Heart left ventricle (tissue), 16 donors: ENCODE results near the gene DVL1. TPM values are rescaled to one million over a fixed set of nuclear protein-coding genes. Genes with fewer than 3 reads are reported as not detected.

Experiments used
- ATAC-seq, 4 donors: fragments of 200-7000 bp; cut with Tn5 transposase; one replicate each; pipeline ENCODE4 v1.9.1; 2020 to 2022; ENCODE audit warnings: moderate library complexity in 4 of 4, mild to moderate bottlenecking in 3 of 4, moderate number of reproducible peaks in 1 of 4
- DNase-seq, 5 donors: peaks; one replicate each; pipeline ENCODE4 v3.0.0-alpha.2; 2020
- H3K27ac ChIP-seq, 12 donors: fragments of 200-600 bp; sonication (generic) in 4 of 12; one replicate each; pipeline versions ENCODE4 v1.5.0 to v1.8.0; 2016 to 2022; ENCODE audit warnings: mild to moderate bottlenecking in 2 of 12
- H3K27me3 ChIP-seq, 9 donors: fragments of 200-600 bp; sonication (generic) in 2 of 9; one replicate each; pipeline versions ENCODE4 v1.5.1 to v1.8.0; 2016 to 2022; ENCODE audit warnings: mild to moderate bottlenecking in 3 of 9
- H3K36me3 ChIP-seq, 9 donors: fragments of 200-600 bp; sonication (generic) in 2 of 9; one replicate each; pipeline versions ENCODE4 v1.5.0 to v1.8.0; 2018 to 2022; ENCODE audit warnings: mild to moderate bottlenecking in 2 of 9
- H3K4me1 ChIP-seq, 12 donors: fragments of 200-600 bp; sonication (generic) in 4 of 12; one replicate each; pipeline versions ENCODE4 v1.5.0 to v1.8.0; 2016 to 2022; ENCODE audit warnings: mild to moderate bottlenecking in 3 of 12
- H3K4me3 ChIP-seq, 12 donors: fragments of 200-600 bp; sonication (generic) in 4 of 12; one replicate each; pipeline versions ENCODE4 v1.5.0 to v1.8.0; 2017 to 2022; ENCODE audit warnings: mild to moderate bottlenecking in 9 of 12, moderate library complexity in 4 of 12
- H3K9me3 ChIP-seq, 12 donors: fragments of 200-600 bp; sonication (generic) in 4 of 12; one replicate each; pipeline versions ENCODE4 v1.5.0 to v1.8.0; 2016 to 2022; ENCODE audit warnings: mild to moderate bottlenecking in 1 of 12
- CTCF ChIP-seq, 12 donors: fragments of 200-600 bp; sonication (generic) in 4 of 12; IDR thresholded peaks; one replicate each; pipeline versions ENCODE4 v1.5.0 to v1.8.0; 2018 to 2022; ENCODE audit warnings: antibody characterized with exemption in 12 of 12, mild to moderate bottlenecking in 5 of 12
- POLR2A ChIP-seq, 2 donors: fragments of 450-650 bp; IDR thresholded peaks; one replicate each; pipeline ENCODE4 v1.6.1; 2017; ENCODE audit warnings: antibody characterized with exemption in 2 of 2, mild to moderate bottlenecking in 2 of 2, moderate library complexity in 2 of 2
- WGBS, 4 donors: extraction: QIAGEN DNeasy Blood & Tissue Kit in 2 of 4; methylation state at CpG; one replicate each; pipeline versions ENCODE4 v1.1.5 to v1.1.7; 2013 to 2018; 5-methylcytosine and 5-hydroxymethylcytosine counted together
- intact Hi-C, 10 donors: fragments of 100-400 bp; cut with DNase I; formaldehyde crosslinking; loops; one replicate each; pipeline versions ENCODE4 v1.11.1 to v1.14.2; 2022
- polyA plus RNA-seq, 2 donors: library from polyadenylated mRNA; stranded (reverse); fragments of 200-250 nt; gene quantifications; one replicate each; pipeline ENCODE4 v1.2.3, GENCODE V29; 2013
- total RNA-seq, 9 donors: library from RNA; depleted of rRNA in 2 of 9; stranded (reverse); fragments of >200 nt in 2 of 9; fragmentation: NEBNext Ultra II Directional in 3 of 9; extraction: Animal tissue kit (Norgen Biotek cat#: 25700) in 3 of 9; gene quantifications; one replicate each; pipeline versions ENCODE4 v1.1.0 to v1.2.4, GENCODE V29; 2016 to 2023
- donor health status: ischemic (EF 13 %, LVEDD 7.1; RV severe dilation, severe dysfunction).
- donor health status: healthy with polysubstance abuse.
- donor health status: DM: no; HTN: yes; CAD: no.
- donor health status: DM: no; HTN: no; CAD: no.
- donor health status: ischemic (EF 25% LVEDD 6.9; RV normal size, moderate dysfunction).
- donor health status: ischemic (EF 25% LVEDD 5.7; RV mildly dilated, moderate dysfunction).
- donor health status: healthy.
- donor health status: DM: yes; HTN: yes; CAD: no.
- donor health status: ischemic (EF 35%, LVEDD 5.7; RV mildly dilated, moderate dysfunction).
- donor health status: nonischemic (EF 11% LVEDD 7.7; RV severe dilation, severe dysfunction).
- donor health status: DM: yes; HTN: yes; CAD: no.
- donor health status: PGD.
- donor health status: ischemic (EF 29% LVEDD 5.4; RV normal size, mild dysfunction).
- donor health status: nonischemic (EF 23%, LVEDD 6.1; RV moderate dilation, normal function).

The DVL1 gene
- total and polyA plus RNA-seq, 11 donors, result 75.3 to 177 (median 87.1) TPM

- Histone ChIP-seq H3K4me3 (peak overlapping the region in 7 of 12 donors; percentile 5 to 80 (median 38)), H3K9me3 (no peaks in the 10 kb centered on the region), H3K27ac (peak overlapping the region in 4 of 12 donors; percentile 34 to 91 (median 44)), H3K4me1 (peaks cover 0 to 55% (median 36%) of the 10 kb centered on the region in 12 donors), H3K27me3 (peaks cover 4 to 58% (median 22%) of the 10 kb centered on the region in 9 donors), H3K36me3 (peaks cover 0 to 24% (median 0%) of the 10 kb centered on the region in 9 donors)
- DNase-seq (peak in 1 of 5 donors; percentile 29), ATAC-seq (no peak)
- intact Hi-C loops, result no loop called here
- TF ChIP-seq CTCF (IDR thresholded peaks at IDR 0.05), result no peak
- no peak for TF ChIP-seq POLR2A (IDR thresholded peaks at IDR 0.05)
- 23 to 47% (median 32%) methylated on average over 23 to 116 of the region's 116 CpGs for WGBS, 4 donors
Measured at GRCh38 chr1:1354271-1355247, 5.3 kb upstream of the DVL1 start.

GRCh38 chr1:1353389-1354151 is 4.4 kb upstream of the DVL1 start:
- peak overlapping the region in 3 of 12 donors; percentile 6 to 80 (median 7) for H3K4me3 ChIP-seq
- H3K36me3 ChIP-seq, result peaks cover 0 to 24% (median 0%) of the 10 kb centered on the region in 9 donors
- H3K27ac ChIP-seq, result peak overlapping the region in 2 of 12 donors; percentile 48 to 66
- H3K27me3 ChIP-seq, result peaks cover 4 to 52% (median 22%) of the 10 kb centered on the region in 9 donors
- peaks cover 0 to 57% (median 33%) of the 10 kb centered on the region in 12 donors for H3K4me1 ChIP-seq
- intact Hi-C loops, result no loop called here
- ATAC-seq (no peak), DNase-seq (no peak)
- H3K9me3 ChIP-seq, result no peaks in the 10 kb centered on the region
- TF ChIP-seq POLR2A (IDR thresholded peaks at IDR 0.05) (no peak), CTCF (IDR thresholded peaks at IDR 0.05) (no peak)
- 28 to 44% (median 41%) methylated on average over 14 to 28 of the region's 28 CpGs for WGBS, 4 donors

GRCh38 chr1:1352786-1353388 is 3.7 kb upstream of the DVL1 start:
- intact Hi-C loops, result no loop called here
- ATAC-seq, result no peak
- no peak for TF ChIP-seq CTCF (IDR thresholded peaks at IDR 0.05)
- no peak for TF ChIP-seq POLR2A (IDR thresholded peaks at IDR 0.05)
- Histone ChIP-seq H3K27me3 (peaks cover 4 to 46% (median 18%) of the 10 kb centered on the region in 9 donors), H3K27ac (peak overlapping the region in 5 of 12 donors; percentile 2 to 79 (median 66)), H3K36me3 (peaks cover 0 to 24% (median 0%) of the 10 kb centered on the region in 9 donors), H3K9me3 (no peaks in the 10 kb centered on the region), H3K4me3 (peak overlapping the region in 2 of 12 donors; percentile 7 to 32), H3K4me1 (peaks cover 2 to 64% (median 37%) of the 10 kb centered on the region in 12 donors)
- DNase-seq, result no peak
- 23 to 44% (median 31%) methylated on average over 3 to 5 of the region's 5 CpGs for WGBS, 4 donors
